22Rv1 (cell line): Measurements from ENCODE around the gene CNGA3.
"Not testable (repeated sequence)": the region's sequence is repeated elsewhere in the genome, so short reads cannot be mapped to it uniquely, and the experiment has no call there.

Source experiments
- H3K27ac ChIP-seq: fragments of 450-650 bp; 2 replicates; pipeline ENCODE4 v1.5.1; 2017
- CTCF ChIP-seq: fragments of 450-650 bp; IDR thresholded peaks from 2 replicates; pipeline ENCODE4 v1.5.1; 2017; ENCODE audit warnings: mild to moderate bottlenecking
- ZFX ChIP-seq: fragments of 450-650 bp; IDR thresholded peaks from 2 replicates; pipeline ENCODE4 v1.6.1; 2017; ENCODE audit warnings: antibody characterized with exemption, borderline replicate concordance

Gene CNGA3

GRCh38 chr2:98314251-98314650 is 32.0 kb upstream of the CNGA3 start:
- no peak overlapping the region for H3K27ac ChIP-seq
- TF ChIP-seq ZFX = no peak
- no peak for TF ChIP-seq CTCF

GRCh38 chr2:98315957-98316356 is 30.3 kb upstream of the CNGA3 start:
- TF ChIP-seq ZFX = no peak
- TF ChIP-seq CTCF = no peak
- no peak overlapping the region for H3K27ac ChIP-seq

GRCh38 chr2:98317214-98317613 is 29.0 kb upstream of the CNGA3 start:
- TF ChIP-seq CTCF = no peak
- TF ChIP-seq ZFX = no peak
- H3K27ac ChIP-seq = no peak overlapping the region

GRCh38 chr2:98320171-98320570 is 26.1 kb upstream of the CNGA3 start:
- not testable (repeated sequence) for H3K27ac ChIP-seq

- TF ChIP-seq CTCF = no peak
- TF ChIP-seq ZFX = no peak
- H3K27ac ChIP-seq = no peak overlapping the region
These were observed 22.1 kb upstream of the CNGA3 start for GRCh38 chr2:98324181-98324580.

GRCh38 chr2:98327776-98328175 is 18.5 kb upstream of the CNGA3 start:
- TF ChIP-seq CTCF (no peak), ZFX (no peak)
- H3K27ac ChIP-seq = no peak overlapping the region

GRCh38 chr2:98329549-98329948 is 16.7 kb upstream of the CNGA3 start:
- TF ChIP-seq ZFX = no peak
- TF ChIP-seq CTCF = no peak

GRCh38 chr2:98332989-98333388 is 13.3 kb upstream of the CNGA3 start:
- TF ChIP-seq ZFX (no peak), CTCF (no peak)
- no peak overlapping the region for H3K27ac ChIP-seq

More at GRCh38 chr2:98329549-98329948, 16.7 kb upstream of the CNGA3 start:
- H3K27ac ChIP-seq = no peak overlapping the region
